Activated T-cell treated with anti-CD3 and anti-CD28 coated beads for 24 hours (primary cell): ENCODE data around the gene TCF25.
"Not testable (repeated sequence)": the region's sequence is repeated elsewhere in the genome, so short reads cannot be mapped to it uniquely, and the experiment has no call there.

ENCODE experiments used
- DNase-seq: peaks from one replicate; pipeline ENCODE4 v3.0.0-alpha.2; 2020; ENCODE audit warnings: low read depth

TCF25 gene

GRCh38 chr16:89921131-89921701 lies 47.8 kb downstream of the TCF25 start:
- no peak for DNase-seq

GRCh38 chr16:89921702-89922476 lies 48.5 kb downstream of the TCF25 start:
- DNase-seq, result no peak

- DNase-seq, result no peak
Measured at GRCh38 chr16:89922477-89922883, 49.1 kb downstream of the TCF25 start.

GRCh38 chr16:89922884-89923639 lies 49.7 kb downstream of the TCF25 start, which contains the start of gene TUBB3:
Gene TUBB3 (plus strand): TSS chr16:89923342. CDS start chr16:89923402, 60 bp downstream.
- no peak for DNase-seq

GRCh38 chr16:89923640-89924296 lies 50.4 kb downstream of the TCF25 start:
- DNase-seq, result no peak

- DNase-seq, result no peak
Measured at GRCh38 chr16:89924297-89924924, 51.0 kb downstream of the TCF25 start.

- no peak for DNase-seq
Measured at GRCh38 chr16:89924925-89925307, 51.5 kb downstream of the TCF25 start.

- DNase-seq, result no peak
Measured at GRCh38 chr16:89925596-89926079, 52.2 kb downstream of the TCF25 start.

- DNase-seq, result no peak
Measured at GRCh38 chr16:89931305-89931896, 58.0 kb downstream of the TCF25 start.

GRCh38 chr16:89931964-89932363 lies 58.6 kb downstream of the TCF25 start:
- no peak for DNase-seq

GRCh38 chr16:89934019-89934418 lies 60.6 kb downstream of the TCF25 start:
- not testable (repeated sequence) for DNase-seq

GRCh38 chr16:89934611-89935553 lies 61.5 kb downstream of the TCF25 start:
- DNase-seq, result no peak

- DNase-seq, result not testable (repeated sequence)
Measured at GRCh38 chr16:89935620-89936019, 62.2 kb downstream of the TCF25 start.

- DNase-seq, result no peak
Measured at GRCh38 chr16:89936034-89936433, 62.6 kb downstream of the TCF25 start.

GRCh38 chr16:89936508-89936907 lies 63.1 kb downstream of the TCF25 start:
- no peak for DNase-seq

GRCh38 chr16:89936981-89937380 lies 63.6 kb downstream of the TCF25 start:
- DNase-seq, result no peak

GRCh38 chr16:89938175-89938885 lies 64.9 kb downstream of the TCF25 start:
- no peak for DNase-seq

GRCh38 chr16:89944773-89945172 lies 71.4 kb downstream of the TCF25 start:
- DNase-seq, result no peak

- DNase-seq, result no peak
Measured at GRCh38 chr16:89945654-89946053, 72.3 kb downstream of the TCF25 start.

GRCh38 chr16:89946515-89946914 lies 73.1 kb downstream of the TCF25 start:
- DNase-seq, result no peak
